GM23338 (cell line): ENCODE measurements around the gene ZCCHC9.
"Not testable (repeated sequence)": the region's sequence is repeated elsewhere in the genome, so short reads cannot be mapped to it uniquely, and the experiment has no call there.

ENCODE experiments used
- CREB1 ChIP-seq: fragments of 250-450 bp; sonication (Bioruptor Pico); IDR thresholded peaks from 2 replicates; pipeline ENCODE4 v1.5.0; 2020; ENCODE audit warnings: low read depth, mild to moderate bottlenecking, moderate library complexity
- CTCF ChIP-seq, 2 experiments: fragments of 200-600 bp in 1 of 2; sonication (generic) in 1 of 2; conservative IDR thresholded peaks; 2 replicates each; pipeline versions ENCODE4 v1.5.1 to v1.6.1; 2016 to 2017; ENCODE audit warnings: antibody characterized with exemption in 2 of 2, low read depth in 2 of 2, mild to moderate bottlenecking in 2 of 2, moderate library complexity in 1 of 2
- EZH2 ChIP-seq: fragments of 200-600 bp; sonication (generic); IDR thresholded peaks from one replicate; pipeline ENCODE4 v1.8.0; 2017; ENCODE audit warnings: antibody characterized with exemption, mild to moderate bottlenecking, low read depth; ENCODE audit not compliant: unreplicated experiment
- EZH2phosphoT487 ChIP-seq: fragments of 200-600 bp; sonication (generic); IDR thresholded peaks from one replicate; pipeline ENCODE4 v1.8.1; 2018; ENCODE audit warnings: antibody characterized with exemption; ENCODE audit not compliant: unreplicated experiment
- JUNB ChIP-seq: IDR thresholded peaks from one replicate; pipeline ENCODE4 v1.6.1; 2016; ENCODE audit warnings: antibody characterized with exemption; ENCODE audit not compliant: unreplicated experiment
- POLR2AphosphoS5 ChIP-seq: IDR thresholded peaks from 2 replicates; pipeline ENCODE4 v1.6.1; 2016; ENCODE audit warnings: antibody characterized with exemption, low read depth
- STAT1 ChIP-seq: IDR thresholded peaks from one replicate; pipeline ENCODE4 v1.6.1; 2016; ENCODE audit warnings: antibody characterized with exemption; ENCODE audit not compliant: unreplicated experiment
- ZNF114 ChIP-seq: fragments of 250-450 bp; sonication (Bioruptor Pico); IDR thresholded peaks from 2 replicates; pipeline ENCODE4 v1.5.0; 2020; ENCODE audit warnings: mild to moderate bottlenecking, moderate library complexity
- ZNF331 ChIP-seq: fragments of 250-450 bp; sonication (Bioruptor Pico); IDR thresholded peaks from 2 replicates; pipeline ENCODE4 v1.5.0; 2020; ENCODE audit warnings: low read depth, mild to moderate bottlenecking, moderate library complexity
- ZNF462 ChIP-seq: fragments of 250-450 bp; sonication (Bioruptor Pico); IDR thresholded peaks from 2 replicates; pipeline ENCODE4 v1.5.0; 2020; ENCODE audit warnings: mild to moderate bottlenecking, moderate library complexity
- TF ChIP-seq, protein P1 (sequence below): IDR thresholded peaks from one replicate; pipeline ENCODE4 v1.6.1; 2018; ENCODE audit warnings: antibody characterized with exemption; ENCODE audit not compliant: unreplicated experiment

GRCh38 chr5:81338213-81338612 is 36.8 kb downstream of the ZCCHC9 start:
- not testable (repeated sequence) for TF ChIP-seq CTCF (conservative IDR thresholded peaks at IDR 0.05; ENCODE audit: low read depth in 2 of 2); POLR2AphosphoS5; EZH2; EZH2phosphoT487; JUNB; STAT1; ZNF114; ZNF331; ZNF462 (CRISPR knock-in tag); CREB1 (CRISPR knock-in tag)
- TF ChIP-seq, protein P1, sequence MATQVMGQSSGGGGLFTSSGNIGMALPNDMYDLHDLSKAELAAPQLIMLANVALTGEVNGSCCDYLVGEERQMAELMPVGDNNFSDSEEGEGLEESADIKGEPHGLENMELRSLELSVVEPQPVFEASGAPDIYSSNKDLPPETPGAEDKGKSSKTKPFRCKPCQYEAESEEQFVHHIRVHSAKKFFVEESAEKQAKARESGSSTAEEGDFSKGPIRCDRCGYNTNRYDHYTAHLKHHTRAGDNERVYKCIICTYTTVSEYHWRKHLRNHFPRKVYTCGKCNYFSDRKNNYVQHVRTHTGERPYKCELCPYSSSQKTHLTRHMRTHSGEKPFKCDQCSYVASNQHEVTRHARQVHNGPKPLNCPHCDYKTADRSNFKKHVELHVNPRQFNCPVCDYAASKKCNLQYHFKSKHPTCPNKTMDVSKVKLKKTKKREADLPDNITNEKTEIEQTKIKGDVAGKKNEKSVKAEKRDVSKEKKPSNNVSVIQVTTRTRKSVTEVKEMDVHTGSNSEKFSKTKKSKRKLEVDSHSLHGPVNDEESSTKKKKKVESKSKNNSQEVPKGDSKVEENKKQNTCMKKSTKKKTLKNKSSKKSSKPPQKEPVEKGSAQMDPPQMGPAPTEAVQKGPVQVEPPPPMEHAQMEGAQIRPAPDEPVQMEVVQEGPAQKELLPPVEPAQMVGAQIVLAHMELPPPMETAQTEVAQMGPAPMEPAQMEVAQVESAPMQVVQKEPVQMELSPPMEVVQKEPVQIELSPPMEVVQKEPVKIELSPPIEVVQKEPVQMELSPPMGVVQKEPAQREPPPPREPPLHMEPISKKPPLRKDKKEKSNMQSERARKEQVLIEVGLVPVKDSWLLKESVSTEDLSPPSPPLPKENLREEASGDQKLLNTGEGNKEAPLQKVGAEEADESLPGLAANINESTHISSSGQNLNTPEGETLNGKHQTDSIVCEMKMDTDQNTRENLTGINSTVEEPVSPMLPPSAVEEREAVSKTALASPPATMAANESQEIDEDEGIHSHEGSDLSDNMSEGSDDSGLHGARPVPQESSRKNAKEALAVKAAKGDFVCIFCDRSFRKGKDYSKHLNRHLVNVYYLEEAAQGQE: not testable (repeated sequence)
